ENCODE data around the gene CCDC32.
A peak's percentile ranks its signal among the peaks of the same experiment; 100 is the strongest.
"Not testable (repeated sequence)": the region's sequence is repeated elsewhere in the genome, so short reads cannot be mapped to it uniquely, and the experiment has no call there.

The CCDC32 gene

DNA sequence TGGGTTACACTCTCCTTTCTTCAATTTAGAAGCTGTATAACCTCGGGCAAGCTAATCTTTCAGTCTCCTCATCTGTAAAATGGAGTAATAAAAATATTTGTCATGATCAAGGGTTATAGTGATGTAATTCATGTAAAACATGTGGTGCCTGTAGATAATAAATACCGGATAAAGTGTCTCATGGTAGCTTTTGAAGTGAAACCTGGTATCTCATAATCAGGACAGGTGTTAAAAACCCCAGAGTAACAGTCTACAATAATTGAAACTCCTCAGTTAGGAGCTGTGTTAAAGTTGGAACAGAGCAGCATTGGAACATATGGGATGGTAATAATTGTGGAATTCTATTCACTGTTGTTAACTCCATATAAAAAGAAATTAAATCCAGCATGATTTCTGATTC lies 28.3 kb upstream of the CCDC32 start:
- H3K4me3 ChIP-seq (ENCODE audit: low read depth, low read length) = no peak overlapping the region
- no peaks in the 10 kb centered on the region for H3K9me3 ChIP-seq (ENCODE audit: control insufficient read depth, insufficient read depth, low read depth, low read length)
- H3K4me1 ChIP-seq (ENCODE audit: control insufficient read depth, insufficient read depth, low read length) = peaks cover 14% of the 10 kb centered on the region
- no peaks in the 10 kb centered on the region for H3K36me3 ChIP-seq (ENCODE audit: control insufficient read depth, insufficient read depth, low read length)
- H3K27ac ChIP-seq (ENCODE audit: low read depth, low read length) = no peak overlapping the region
- H3K9ac ChIP-seq (ENCODE audit: low read length) = no peak overlapping the region
- no peaks in the 10 kb centered on the region for H3K27me3 ChIP-seq (ENCODE audit: control insufficient read depth, insufficient read depth, low read length)

DNA sequence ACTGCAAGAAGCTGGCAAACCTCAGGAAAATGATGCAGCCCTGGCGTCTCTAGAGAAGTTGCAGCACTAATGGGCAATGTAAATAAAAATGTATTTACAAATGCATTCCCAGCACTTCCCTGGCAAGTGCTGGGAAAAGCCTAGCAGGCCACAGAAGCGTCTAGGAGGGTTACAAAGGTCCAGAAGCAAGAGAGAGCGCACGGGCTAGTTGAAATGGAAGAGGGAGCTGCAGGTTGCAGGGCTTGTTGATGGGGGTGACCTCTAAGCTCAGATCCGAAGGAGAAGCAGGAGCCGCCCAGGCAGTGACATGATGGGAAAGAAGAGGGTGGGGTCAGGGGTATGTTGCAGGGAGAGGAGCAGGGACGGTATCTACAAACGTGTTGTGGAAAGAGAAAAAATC lies 26.5 kb upstream of the CCDC32 start:
- Histone ChIP-seq H3K9me3 (ENCODE audit: control insufficient read depth, insufficient read depth, low read depth, low read length) (no peaks in the 10 kb centered on the region), H3K27me3 (ENCODE audit: control insufficient read depth, insufficient read depth, low read length) (no peaks in the 10 kb centered on the region), H3K4me1 (ENCODE audit: control insufficient read depth, insufficient read depth, low read length) (peaks cover 14% of the 10 kb centered on the region), H3K9ac (ENCODE audit: low read length) (no peak overlapping the region), H3K27ac (ENCODE audit: low read depth, low read length) (no peak overlapping the region), H3K36me3 (ENCODE audit: control insufficient read depth, insufficient read depth, low read length) (no peaks in the 10 kb centered on the region), H3K4me3 (ENCODE audit: low read depth, low read length) (peak overlapping the region; percentile 8; the same call in 1 of the 2 replicates)

DNA sequence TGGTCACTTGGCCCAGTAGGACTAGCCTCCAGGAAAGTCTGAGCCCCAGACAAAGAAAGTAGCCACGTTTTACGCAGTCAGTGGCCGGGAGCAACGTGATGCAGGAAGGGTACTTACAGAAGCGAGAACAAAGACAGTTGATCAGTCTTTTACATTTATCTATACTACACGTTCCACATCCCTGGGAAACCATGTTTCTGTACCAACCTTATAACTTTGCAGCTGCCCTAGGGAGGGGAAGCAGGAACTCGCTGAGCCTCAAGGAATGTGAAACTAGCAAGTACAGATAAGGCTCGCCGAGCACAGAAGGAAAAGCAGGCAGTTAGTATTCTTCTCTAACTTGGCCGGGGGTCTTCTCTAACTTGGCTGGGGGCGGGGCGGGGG lies 25.8 kb upstream of the CCDC32 start:
- no peak overlapping the region for H3K27ac ChIP-seq (ENCODE audit: low read depth, low read length)
- peaks cover 14% of the 10 kb centered on the region for H3K4me1 ChIP-seq (ENCODE audit: control insufficient read depth, insufficient read depth, low read length)
- H3K4me3 ChIP-seq (ENCODE audit: low read depth, low read length) = peak overlapping the region; percentile 18; the same call in 1 of the 2 replicates
- no peaks in the 10 kb centered on the region for H3K27me3 ChIP-seq (ENCODE audit: control insufficient read depth, insufficient read depth, low read length)
- no peak overlapping the region for H3K9ac ChIP-seq (ENCODE audit: low read length)
- H3K36me3 ChIP-seq (ENCODE audit: control insufficient read depth, insufficient read depth, low read length) = no peaks in the 10 kb centered on the region
- no peaks in the 10 kb centered on the region for H3K9me3 ChIP-seq (ENCODE audit: control insufficient read depth, insufficient read depth, low read depth, low read length)

DNA sequence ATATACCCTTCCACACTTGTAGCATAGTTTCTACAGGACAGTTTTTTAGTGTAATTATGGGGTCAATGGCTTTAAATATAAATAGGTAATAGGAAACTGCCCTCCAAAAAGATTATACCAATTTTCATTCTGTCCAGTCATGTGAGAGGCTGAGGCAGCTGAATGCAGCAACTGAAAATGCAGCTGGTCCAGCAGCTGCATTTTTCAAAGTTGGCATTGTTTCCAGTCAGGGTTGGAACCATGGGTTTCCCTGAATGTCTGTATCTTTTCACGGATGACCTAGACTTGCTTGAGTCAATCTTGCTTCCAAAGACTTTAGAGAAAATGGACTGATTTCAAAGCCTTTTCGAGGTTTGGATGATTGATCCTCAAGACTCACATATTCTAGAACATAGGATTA lies 19.3 kb upstream of the CCDC32 start:
- Histone ChIP-seq H3K27me3 (ENCODE audit: control insufficient read depth, insufficient read depth, low read length) (no peaks in the 10 kb centered on the region), H3K4me1 (ENCODE audit: control insufficient read depth, insufficient read depth, low read length) (no peaks in the 10 kb centered on the region), H3K9ac (ENCODE audit: low read length) (no peak overlapping the region), H3K27ac (ENCODE audit: low read depth, low read length) (no peak overlapping the region), H3K9me3 (ENCODE audit: control insufficient read depth, insufficient read depth, low read depth, low read length) (no peaks in the 10 kb centered on the region), H3K4me3 (ENCODE audit: low read depth, low read length) (no peak overlapping the region), H3K36me3 (ENCODE audit: control insufficient read depth, insufficient read depth, low read length) (no peaks in the 10 kb centered on the region)

DNA sequence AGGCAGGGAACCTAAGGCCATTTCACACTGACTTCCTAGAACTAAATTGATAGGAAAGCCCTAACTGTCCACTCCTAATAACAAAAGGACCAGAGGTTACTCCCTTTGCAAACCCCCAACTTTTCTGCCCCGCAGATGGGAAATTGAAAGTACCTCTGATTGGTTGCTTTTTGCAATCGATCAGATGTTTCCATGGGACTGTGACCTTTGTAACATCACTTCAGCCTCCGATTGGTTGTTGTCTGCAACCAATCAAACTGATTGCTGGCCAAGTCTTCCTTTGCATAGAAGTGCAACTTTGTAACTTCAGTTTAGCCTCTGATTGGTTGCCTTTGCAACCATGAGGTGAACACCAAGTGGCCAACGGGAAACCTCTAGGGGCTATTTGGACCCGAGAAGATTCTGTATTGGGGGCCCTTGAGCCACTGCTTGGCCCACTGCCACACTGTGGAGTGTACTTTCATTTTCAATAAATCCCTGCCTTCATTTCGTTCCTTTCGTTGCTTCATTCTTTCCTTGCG lies 17.9 kb upstream of the CCDC32 start:
- H3K9ac ChIP-seq (ENCODE audit: low read length) = no peak overlapping the region

DNA sequence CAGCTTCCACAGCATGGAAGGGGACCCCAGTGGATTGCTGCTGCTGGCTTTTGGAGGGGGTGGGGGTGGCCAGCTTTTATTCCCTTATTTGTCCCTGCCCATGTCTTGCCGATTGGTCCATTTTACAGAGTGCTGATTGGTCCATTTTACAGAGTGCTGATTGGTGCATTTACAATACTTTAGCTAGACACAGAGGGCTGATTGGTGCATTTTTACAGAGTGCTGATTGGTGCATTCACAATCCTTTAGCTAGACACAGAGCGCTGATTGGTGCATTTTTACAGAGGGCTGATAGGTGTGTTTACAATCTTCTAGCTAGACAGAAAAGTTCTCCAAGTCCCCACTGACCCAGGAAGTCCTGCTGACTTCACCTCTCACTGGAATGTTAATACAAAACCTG lies 17.0 kb upstream of the CCDC32 start:
- not testable (repeated sequence) for H3K4me3 ChIP-seq (ENCODE audit: low read depth, low read length); H3K27ac ChIP-seq (ENCODE audit: low read depth, low read length); H3K4me1 ChIP-seq (ENCODE audit: control insufficient read depth, insufficient read depth, low read length); H3K36me3 ChIP-seq (ENCODE audit: control insufficient read depth, insufficient read depth, low read length); H3K9ac ChIP-seq (ENCODE audit: low read length); H3K27me3 ChIP-seq (ENCODE audit: control insufficient read depth, insufficient read depth, low read length); H3K9me3 ChIP-seq (ENCODE audit: control insufficient read depth, insufficient read depth, low read depth, low read length)

More for the DNA sequence above, 17.9 kb upstream of the CCDC32 start:
- H3K27ac ChIP-seq (ENCODE audit: low read depth, low read length) = no peak overlapping the region
- H3K4me1 ChIP-seq (ENCODE audit: control insufficient read depth, insufficient read depth, low read length) = no peaks in the 10 kb centered on the region
- no peak overlapping the region for H3K4me3 ChIP-seq (ENCODE audit: low read depth, low read length)
- no peaks in the 10 kb centered on the region for H3K27me3 ChIP-seq (ENCODE audit: control insufficient read depth, insufficient read depth, low read length)
- H3K36me3 ChIP-seq (ENCODE audit: control insufficient read depth, insufficient read depth, low read length) = no peaks in the 10 kb centered on the region
- H3K9me3 ChIP-seq (ENCODE audit: control insufficient read depth, insufficient read depth, low read depth, low read length) = no peaks in the 10 kb centered on the region

DNA sequence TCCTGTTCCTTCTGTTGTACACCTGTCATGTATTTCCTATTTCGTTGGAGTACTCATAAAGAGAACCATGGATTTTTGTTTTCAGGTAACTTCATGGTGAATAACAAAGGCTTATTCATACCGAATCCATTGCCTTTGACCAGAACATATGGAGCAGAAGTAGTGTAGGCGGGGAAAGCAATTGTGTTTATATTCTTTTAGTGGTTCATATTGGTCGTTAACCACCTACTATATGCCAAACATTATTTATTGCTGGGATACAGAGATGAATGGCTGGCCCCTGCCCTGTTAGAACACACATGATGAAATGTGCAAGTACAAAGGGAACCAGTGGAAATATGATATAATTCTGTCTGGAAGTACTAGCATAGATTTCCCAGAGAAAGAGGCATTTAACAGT lies 14.1 kb upstream of the CCDC32 start:
- no peaks in the 10 kb centered on the region for H3K9me3 ChIP-seq (ENCODE audit: control insufficient read depth, insufficient read depth, low read depth, low read length)
- no peak overlapping the region for H3K27ac ChIP-seq (ENCODE audit: low read depth, low read length)
- H3K4me1 ChIP-seq (ENCODE audit: control insufficient read depth, insufficient read depth, low read length) = no peaks in the 10 kb centered on the region
- no peaks in the 10 kb centered on the region for H3K27me3 ChIP-seq (ENCODE audit: control insufficient read depth, insufficient read depth, low read length)
- H3K36me3 ChIP-seq (ENCODE audit: control insufficient read depth, insufficient read depth, low read length) = peaks cover 12% of the 10 kb centered on the region
- H3K9ac ChIP-seq (ENCODE audit: low read length) = no peak overlapping the region
- H3K4me3 ChIP-seq (ENCODE audit: low read depth, low read length) = no peak overlapping the region

DNA sequence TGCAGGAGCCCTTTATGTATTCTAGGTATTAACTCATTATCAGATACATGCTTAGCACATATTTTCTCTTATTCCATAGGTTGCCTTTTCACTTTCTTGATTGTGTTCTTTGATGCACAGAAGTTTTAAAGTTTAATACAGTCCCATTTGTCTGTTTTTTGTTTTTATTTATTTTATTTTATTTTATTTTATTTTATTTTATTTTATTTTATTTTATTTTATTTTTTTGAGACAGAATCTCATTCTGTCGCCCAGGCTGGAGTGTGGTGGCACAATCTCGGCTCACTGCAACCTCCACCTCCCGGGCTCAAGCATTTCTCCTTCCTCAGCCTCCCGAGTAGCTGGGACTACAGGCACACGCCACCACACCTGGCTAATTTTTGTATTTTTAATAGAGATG lies 12.1 kb upstream of the CCDC32 start:
- H3K9me3 ChIP-seq (ENCODE audit: control insufficient read depth, insufficient read depth, low read depth, low read length); H3K4me3 ChIP-seq (ENCODE audit: low read depth, low read length); H3K9ac ChIP-seq (ENCODE audit: low read length); H3K4me1 ChIP-seq (ENCODE audit: control insufficient read depth, insufficient read depth, low read length); H3K27ac ChIP-seq (ENCODE audit: low read depth, low read length); H3K27me3 ChIP-seq (ENCODE audit: control insufficient read depth, insufficient read depth, low read length): not testable (repeated sequence)
- peaks cover 26% of the 10 kb centered on the region for H3K36me3 ChIP-seq (ENCODE audit: control insufficient read depth, insufficient read depth, low read length)

DNA sequence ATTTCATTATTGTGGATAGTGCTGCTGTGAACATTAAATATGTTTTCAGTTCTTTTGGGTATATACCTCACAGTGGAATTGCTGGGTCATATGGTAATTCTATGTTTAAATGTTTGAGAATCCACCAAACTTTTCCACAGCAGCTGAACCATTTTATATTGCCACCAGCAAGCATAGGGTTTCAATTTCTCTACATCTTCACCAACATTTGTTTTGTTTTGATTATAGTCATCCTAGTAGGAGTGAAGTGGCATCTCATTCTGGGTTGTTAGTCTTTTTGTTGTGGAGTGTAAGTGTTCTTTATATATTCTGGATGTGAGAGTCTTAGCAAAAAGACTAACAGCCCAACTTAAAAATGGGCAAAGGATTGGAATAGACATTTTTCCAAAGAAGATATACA lies 10.3 kb upstream of the CCDC32 start:
- H3K27me3 ChIP-seq (ENCODE audit: control insufficient read depth, insufficient read depth, low read length) = no peaks in the 10 kb centered on the region
- H3K4me1 ChIP-seq (ENCODE audit: control insufficient read depth, insufficient read depth, low read length) = peaks cover 6% of the 10 kb centered on the region; the same call in 1 of the 2 replicates
- H3K9me3 ChIP-seq (ENCODE audit: control insufficient read depth, insufficient read depth, low read depth, low read length) = no peaks in the 10 kb centered on the region
- H3K4me3 ChIP-seq (ENCODE audit: low read depth, low read length) = no peak overlapping the region
- H3K27ac ChIP-seq (ENCODE audit: low read depth, low read length) = no peak overlapping the region
- H3K9ac ChIP-seq (ENCODE audit: low read length) = no peak overlapping the region
- H3K36me3 ChIP-seq (ENCODE audit: control insufficient read depth, insufficient read depth, low read length) = peaks cover 34% of the 10 kb centered on the region

DNA sequence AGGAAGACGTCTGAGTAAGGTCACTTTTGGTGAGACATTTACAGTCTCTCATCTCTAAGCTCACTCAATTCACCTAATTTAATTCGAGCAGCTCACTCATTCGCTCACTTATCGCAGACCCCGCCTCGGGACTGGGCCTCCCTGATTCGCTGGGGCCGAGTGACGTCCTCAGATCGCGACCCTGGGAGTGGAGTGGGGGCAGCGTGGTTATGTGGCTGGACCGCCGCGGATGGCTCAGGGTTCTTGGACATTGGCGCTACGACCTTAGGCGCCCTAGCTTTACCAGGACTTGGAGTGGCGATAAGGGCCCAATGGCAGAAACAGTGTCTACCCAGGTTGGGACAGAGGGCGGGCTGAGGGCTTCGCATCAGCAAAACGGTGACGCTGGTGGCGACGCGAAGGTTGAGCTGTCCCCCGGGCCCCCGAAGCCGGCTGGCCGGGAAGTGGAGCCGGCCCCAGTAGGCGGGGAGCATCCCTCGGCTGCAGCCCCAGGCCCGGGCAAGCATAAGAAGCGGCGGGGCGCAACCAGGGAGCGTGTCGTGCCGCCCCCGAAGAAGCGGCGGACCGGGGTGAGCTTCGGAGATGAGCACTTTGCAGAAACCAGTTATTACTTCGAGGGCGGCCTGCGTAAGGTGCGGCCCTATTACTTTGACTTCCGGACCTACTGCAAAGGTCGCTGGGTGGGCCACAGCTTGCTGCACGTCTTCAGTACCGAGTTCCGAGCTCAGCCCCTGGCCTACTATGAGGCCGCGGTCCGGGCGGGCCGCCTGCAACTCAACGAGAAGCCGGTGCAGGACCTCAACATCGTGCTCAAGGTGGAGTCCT lies 4.5 kb upstream of the CCDC32 start, which contains the start of gene RPUSD2:
Gene RPUSD2, plus strand, starts transcription at position 171 of the 825 bp plus-strand sequence. Its CDS starts 39 bp downstream, at position 210.
- Histone ChIP-seq H3K36me3 (ENCODE audit: control insufficient read depth, insufficient read depth, low read length) (peaks cover 26% of the 10 kb centered on the region), H3K27ac (ENCODE audit: low read depth, low read length) (no peak within 1 kb of the TSS; the same call in 1 of the 2 replicates), H3K9ac (ENCODE audit: low read length) (peak within 1 kb of the TSS; percentile 86), H3K9me3 (ENCODE audit: control insufficient read depth, insufficient read depth, low read depth, low read length) (no peaks in the 10 kb centered on the region), H3K4me1 (ENCODE audit: control insufficient read depth, insufficient read depth, low read length) (peaks cover 11% of the 10 kb centered on the region), H3K27me3 (ENCODE audit: control insufficient read depth, insufficient read depth, low read length) (no peaks in the 10 kb centered on the region), H3K4me3 (ENCODE audit: low read depth, low read length) (peak within 1 kb of the TSS; percentile 80)

DNA sequence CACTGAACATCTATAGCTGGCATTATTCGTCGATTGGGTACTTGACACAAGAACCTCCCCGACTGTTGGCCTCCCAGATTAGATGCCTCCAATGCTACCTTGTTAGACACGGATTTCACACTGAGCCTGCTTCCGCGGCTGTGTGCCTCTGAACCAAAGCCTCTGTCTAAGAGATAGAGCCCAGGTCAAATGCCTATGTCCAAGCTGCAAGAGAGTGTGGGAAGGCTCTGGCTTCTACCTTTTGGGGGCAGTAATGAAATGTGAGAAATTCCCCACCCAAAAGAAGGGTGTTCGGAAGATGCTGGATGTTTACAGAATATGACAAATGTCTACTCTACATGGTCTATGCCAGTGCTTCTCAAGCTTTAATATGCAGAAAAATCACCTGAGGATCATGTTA lies 2.3 kb upstream of the CCDC32 start:
- Histone ChIP-seq H3K36me3 (ENCODE audit: control insufficient read depth, insufficient read depth, low read length) (peaks cover 8% of the 10 kb centered on the region), H3K27ac (ENCODE audit: low read depth, low read length) (no peak overlapping the region), H3K9me3 (ENCODE audit: control insufficient read depth, insufficient read depth, low read depth, low read length) (no peaks in the 10 kb centered on the region), H3K9ac (ENCODE audit: low read length) (no peak overlapping the region), H3K4me1 (ENCODE audit: control insufficient read depth, insufficient read depth, low read length) (peaks cover 14% of the 10 kb centered on the region), H3K4me3 (ENCODE audit: low read depth, low read length) (no peak overlapping the region), H3K27me3 (ENCODE audit: control insufficient read depth, insufficient read depth, low read length) (no peaks in the 10 kb centered on the region)
